Gastroesophageal sphincter (tissue), 4 donors: ENCODE measurements around the gene CDK14. TPM values are rescaled to one million over a fixed set of nuclear protein-coding genes. Genes with fewer than 3 reads are reported as not detected.

Experiments
- ATAC-seq: fragments of 150-250 bp; one replicate; pipeline ENCODE4 v1.9.1; 2016; ENCODE audit warnings: mild to moderate bottlenecking, moderate library complexity
- H3K27ac ChIP-seq, 4 donors: fragments of 200-600 bp; sonication (generic) in 3 of 4; 1 replicate in 3 of 4; 2 replicates in 1 of 4; pipeline ENCODE4 v1.5.1; 2016 to 2019
- H3K27me3 ChIP-seq: fragments of 200-600 bp; sonication (generic); one replicate; pipeline ENCODE4 v1.5.1; 2019
- H3K36me3 ChIP-seq, 2 donors: fragments of 200-600 bp; sonication (generic); one replicate each; pipeline ENCODE4 v1.5.1; 2019; ENCODE audit warnings: control low read depth in 1 of 2
- H3K4me1 ChIP-seq, 3 donors: fragments of 200-600 bp; sonication (generic); 1 replicate in 2 of 3; 2 replicates in 1 of 3; pipeline ENCODE4 v1.5.1; 2016 to 2019; ENCODE audit warnings: control low read depth in 2 of 3
- H3K4me3 ChIP-seq, 2 donors: fragments of 200-600 bp; sonication (generic); one replicate each; pipeline ENCODE4 v1.5.1; 2019; ENCODE audit warnings: mild to moderate bottlenecking in 1 of 2, moderate library complexity in 1 of 2
- H3K9me3 ChIP-seq, 3 donors: fragments of 200-600 bp; sonication (generic); one replicate each; pipeline ENCODE4 v1.5.1; 2017 to 2019; ENCODE audit warnings: control low read depth in 2 of 3
- EP300 ChIP-seq: sonication (generic); formaldehyde crosslinking; IDR thresholded peaks from one replicate; pipeline ENCODE4 v1.6.1; 2017; ENCODE audit warnings: antibody characterized with exemption, mild to moderate bottlenecking
- POLR2A ChIP-seq, 2 donors: fragments of 450-650 bp; IDR thresholded peaks; one replicate each; pipeline ENCODE4 v1.6.1; 2017; ENCODE audit warnings: antibody characterized with exemption in 2 of 2, mild to moderate bottlenecking in 2 of 2, moderate library complexity in 1 of 2
- POLR2AphosphoS5 ChIP-seq: sonication (generic); formaldehyde crosslinking; IDR thresholded peaks from one replicate; pipeline ENCODE4 v1.6.1; 2017; ENCODE audit warnings: antibody characterized with exemption
- WGBS, 2 donors: methylation state at CpG; one replicate each; pipeline ENCODE4 v1.1.5; 2018; ENCODE audit warnings: low coverage in 1 of 2; 5-methylcytosine and 5-hydroxymethylcytosine counted together
- total RNA-seq, 4 donors: library from RNA; depleted of rRNA; stranded (reverse); fragments of >200 nt; gene quantifications; one replicate each; pipeline ENCODE4 v1.1.0, GENCODE V29; 2016
- TF ChIP-seq, protein P1 (sequence below), 4 experiments: fragments of 200-600 bp in 2 of 4; fragments of 450-650 bp in 2 of 4; sonication (generic) in 1 of 4; IDR thresholded peaks; one replicate each; pipeline ENCODE4 v1.5.1; 2017 to 2019; ENCODE audit warnings: antibody characterized with exemption in 4 of 4, mild to moderate bottlenecking in 2 of 4, moderate library complexity in 2 of 4

CDK14 gene
- total RNA-seq, 4 donors from 2014 or later = 14.8 to 28.7 (median 18.4) TPM

DNA sequence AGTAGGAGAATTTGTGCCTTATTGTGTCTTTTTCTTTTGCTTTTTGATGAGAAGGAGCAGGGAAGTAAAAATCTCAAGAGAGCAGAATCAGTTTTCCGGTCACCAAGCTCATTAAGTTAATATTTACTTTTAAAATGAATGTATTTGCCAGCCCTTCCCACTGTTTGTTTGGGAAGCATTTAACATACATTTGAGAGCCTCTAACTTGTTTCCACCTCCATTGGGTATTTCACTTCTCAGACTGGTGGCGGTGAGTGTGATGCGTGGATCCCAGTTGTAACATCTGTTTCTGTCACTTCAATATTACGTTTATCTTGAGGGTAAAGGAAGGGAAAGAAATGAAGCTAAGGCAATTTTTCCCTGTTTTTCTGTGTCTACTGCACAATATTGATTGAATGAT lies 22.8 kb downstream of the CDK14 start:
- no peak overlapping the region for H3K4me3 ChIP-seq
- no peaks in the 10 kb centered on the region for H3K27me3 ChIP-seq
- WGBS, 2 donors = 85 to 100% methylated on average over 2 to 3 of the region's 4 CpGs
- TF ChIP-seq, protein P1, sequence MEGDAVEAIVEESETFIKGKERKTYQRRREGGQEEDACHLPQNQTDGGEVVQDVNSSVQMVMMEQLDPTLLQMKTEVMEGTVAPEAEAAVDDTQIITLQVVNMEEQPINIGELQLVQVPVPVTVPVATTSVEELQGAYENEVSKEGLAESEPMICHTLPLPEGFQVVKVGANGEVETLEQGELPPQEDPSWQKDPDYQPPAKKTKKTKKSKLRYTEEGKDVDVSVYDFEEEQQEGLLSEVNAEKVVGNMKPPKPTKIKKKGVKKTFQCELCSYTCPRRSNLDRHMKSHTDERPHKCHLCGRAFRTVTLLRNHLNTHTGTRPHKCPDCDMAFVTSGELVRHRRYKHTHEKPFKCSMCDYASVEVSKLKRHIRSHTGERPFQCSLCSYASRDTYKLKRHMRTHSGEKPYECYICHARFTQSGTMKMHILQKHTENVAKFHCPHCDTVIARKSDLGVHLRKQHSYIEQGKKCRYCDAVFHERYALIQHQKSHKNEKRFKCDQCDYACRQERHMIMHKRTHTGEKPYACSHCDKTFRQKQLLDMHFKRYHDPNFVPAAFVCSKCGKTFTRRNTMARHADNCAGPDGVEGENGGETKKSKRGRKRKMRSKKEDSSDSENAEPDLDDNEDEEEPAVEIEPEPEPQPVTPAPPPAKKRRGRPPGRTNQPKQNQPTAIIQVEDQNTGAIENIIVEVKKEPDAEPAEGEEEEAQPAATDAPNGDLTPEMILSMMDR (IDR thresholded peaks at IDR 0.05) = no peak
- no peak for TF ChIP-seq EP300
- TF ChIP-seq POLR2A (IDR thresholded peaks at IDR 0.05) = no peak
- no peak for TF ChIP-seq POLR2AphosphoS5
- no peak for ATAC-seq
- H3K36me3 ChIP-seq = no peaks in the 10 kb centered on the region
- peaks cover 0 to 13% (median 0%) of the 10 kb centered on the region in 3 donors for H3K4me1 ChIP-seq
- H3K9me3 ChIP-seq = no peaks in the 10 kb centered on the region
- no peak overlapping the region for H3K27ac ChIP-seq

- ATAC-seq = no peak
- 58 to 75% methylated on average over 2 of the region's 2 CpGs for WGBS, 2 donors
- H3K4me1 ChIP-seq = peaks cover 0 to 37% (median 10%) of the 10 kb centered on the region in 3 donors
These were observed 25.1 kb downstream of the CDK14 start for GRCh38 chr7:90621125-90621746.

GRCh38 chr7:90621747-90622140 lies 25.6 kb downstream of the CDK14 start:
- ATAC-seq = no peak
- Histone ChIP-seq H3K27ac (no peak overlapping the region), H3K36me3 (no peaks in the 10 kb centered on the region), H3K27me3 (no peaks in the 10 kb centered on the region), H3K4me3 (no peak overlapping the region), H3K4me1 (peaks cover 0 to 38% (median 10%) of the 10 kb centered on the region in 3 donors), H3K9me3 (no peaks in the 10 kb centered on the region)
- TF ChIP-seq, protein P1 (IDR thresholded peaks at IDR 0.05) = no peak
- TF ChIP-seq POLR2AphosphoS5 (no peak), EP300 (no peak), POLR2A (IDR thresholded peaks at IDR 0.05) (no peak)
- 75 to 80% methylated on average over 3 to 4 of the region's 4 CpGs for WGBS, 2 donors

More at GRCh38 chr7:90621125-90621746, 25.1 kb downstream of the CDK14 start:
- Histone ChIP-seq H3K9me3 (no peaks in the 10 kb centered on the region), H3K36me3 (no peaks in the 10 kb centered on the region), H3K4me3 (no peak overlapping the region), H3K27ac (no peak overlapping the region), H3K27me3 (no peaks in the 10 kb centered on the region)
- TF ChIP-seq, protein P1 (IDR thresholded peaks at IDR 0.05) = no peak
- no peak for TF ChIP-seq EP300
- no peak for TF ChIP-seq POLR2AphosphoS5
- TF ChIP-seq POLR2A (IDR thresholded peaks at IDR 0.05) = no peak

DNA sequence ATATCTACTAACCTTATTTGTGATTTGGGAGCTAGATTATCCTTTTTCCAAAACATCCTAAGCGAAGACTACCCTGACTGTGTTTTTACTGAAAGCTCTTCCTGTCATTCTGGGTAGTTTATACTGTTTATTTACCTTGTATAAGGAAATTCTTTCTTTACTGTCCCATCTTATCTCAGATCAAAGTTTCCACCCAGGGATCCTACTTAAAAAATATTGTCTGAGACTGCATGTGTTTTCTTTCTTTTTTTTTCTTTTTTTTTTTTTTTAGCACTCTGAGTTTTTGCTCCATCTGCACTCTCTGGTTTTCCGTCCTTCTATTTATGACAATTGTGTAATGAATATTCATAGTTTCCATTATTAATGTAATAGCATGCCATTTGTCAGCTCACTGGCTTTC lies 26.5 kb downstream of the CDK14 start:
- H3K27me3 ChIP-seq = no peaks in the 10 kb centered on the region
- peaks cover 0 to 38% (median 10%) of the 10 kb centered on the region in 3 donors for H3K4me1 ChIP-seq
- no peaks in the 10 kb centered on the region for H3K36me3 ChIP-seq
- TF ChIP-seq EP300 = no peak
- no peak for TF ChIP-seq POLR2AphosphoS5
- TF ChIP-seq, protein P1 (IDR thresholded peaks at IDR 0.05) = no peak
- TF ChIP-seq POLR2A (IDR thresholded peaks at IDR 0.05) = no peak
- 78 to 85% methylated on average over 2 of the region's 2 CpGs for WGBS, 2 donors
- no peaks in the 10 kb centered on the region for H3K9me3 ChIP-seq
- H3K4me3 ChIP-seq = no peak overlapping the region
- no peak for ATAC-seq
- H3K27ac ChIP-seq = no peak overlapping the region
